Upper lobe of left lung (tissue), 6 donors: Measurements from ENCODE around the gene MMP19. TPM values are rescaled to one million over a fixed set of nuclear protein-coding genes. Genes with fewer than 3 reads are reported as not detected.
A peak's percentile ranks its signal among the peaks of the same experiment; 100 is the strongest.

Experiments used
- ATAC-seq, 2 donors: fragments of 200-7000 bp; cut with Tn5 transposase; one replicate each; pipeline ENCODE4 v1.9.1; 2022; ENCODE audit warnings: mild to moderate bottlenecking in 2 of 2, moderate library complexity in 2 of 2; ENCODE audit not compliant: low FRiP score in 2 of 2
- DNase-seq, 2 donors: peaks; one replicate each; pipeline ENCODE4 v3.0.0-alpha.2; 2019 to 2020
- H3K27ac ChIP-seq, 4 donors: fragments of 200-600 bp; sonication (generic); one replicate each; pipeline ENCODE4 v1.5.1; 2016 to 2019
- H3K27me3 ChIP-seq, 4 donors: fragments of 200-600 bp; sonication (generic); one replicate each; pipeline ENCODE4 v1.5.1; 2017 to 2019
- H3K36me3 ChIP-seq, 4 donors: fragments of 200-600 bp; sonication (generic); one replicate each; pipeline ENCODE4 v1.5.1; 2016 to 2019
- H3K4me1 ChIP-seq, 4 donors: fragments of 200-600 bp; sonication (generic); one replicate each; pipeline ENCODE4 v1.5.1; 2018 to 2019
- H3K4me3 ChIP-seq, 4 donors: fragments of 200-600 bp; sonication (generic); one replicate each; pipeline ENCODE4 v1.5.1; 2017 to 2019; ENCODE audit warnings: mild to moderate bottlenecking in 2 of 4, moderate library complexity in 1 of 4
- H3K9me3 ChIP-seq, 4 donors: fragments of 200-600 bp; sonication (generic); one replicate each; pipeline ENCODE4 v1.5.1; 2018 to 2019
- CTCF ChIP-seq, 6 experiments: fragments of 450-650 bp in 4 of 6; fragments of 200-600 bp in 2 of 6; sonication (generic) in 2 of 6; IDR thresholded peaks; one replicate each; pipeline ENCODE4 v1.5.1; 2016 to 2019; ENCODE audit warnings: antibody characterized with exemption in 6 of 6
- EP300 ChIP-seq, 4 donors: sonication (generic); formaldehyde crosslinking; IDR thresholded peaks; one replicate each; pipeline ENCODE4 v1.5.1; 2017; ENCODE audit warnings: antibody characterized with exemption in 4 of 4, control low read depth in 2 of 4
- POLR2A ChIP-seq, 4 donors: fragments of 450-650 bp; IDR thresholded peaks; one replicate each; pipeline ENCODE4 v1.5.1; 2016 to 2017; ENCODE audit warnings: antibody characterized with exemption in 4 of 4, mild to moderate bottlenecking in 2 of 4
- POLR2AphosphoS5 ChIP-seq, 2 donors: sonication (generic); formaldehyde crosslinking; IDR thresholded peaks; one replicate each; pipeline ENCODE4 v1.5.1; 2017; ENCODE audit warnings: antibody characterized with exemption in 2 of 2
- WGBS, 2 donors: methylation state at CpG; one replicate each; pipeline ENCODE4 v1.1.5; 2017 to 2018; 5-methylcytosine and 5-hydroxymethylcytosine counted together
- total RNA-seq, 6 donors: library from RNA; depleted of rRNA in 4 of 6; stranded (reverse); fragments of >200 nt in 4 of 6; gene quantifications; one replicate each; pipeline versions ENCODE4 v1.1.0 to v1.2.1, GENCODE V29; 2016 to 2021
- donor health status: DM: no; HTN: no; CAD: no; lungs with moderate emphysema.
- donor health status: DM: no; HTN: yes; CAD: no; lungs with severe emphysema.

MMP19 gene
- total RNA-seq = 100 to 1,000 TPM in 1 of 6 donors, 10 to 100 TPM in 5; 13.6 to 122 (median 42.3) TPM

GRCh38 chr12:55842681-55843429 lies at the start of gene MMP19:
MMP19 (minus strand) TSS chr12:55842936; CDS start chr12:55842830, 106 bp downstream.
- DNase-seq = peak in 1 of 2 donors; percentile 40
- H3K27ac ChIP-seq = peak within 1 kb of the TSS in 3 of 4 donors; percentile 74 to 87 (median 82)
- H3K4me3 ChIP-seq = peak within 1 kb of the TSS in 3 of 4 donors; percentile 36 to 51 (median 46)
- no peaks in the 10 kb centered on the region for H3K27me3 ChIP-seq
- peaks cover 7 to 13% (median 11%) of the 10 kb centered on the region in 4 donors for H3K4me1 ChIP-seq
- peaks cover 0 to 3% (median 0%) of the 10 kb centered on the region in 4 donors for H3K36me3 ChIP-seq
- peak; percentile 52 to 72 for ATAC-seq
- no peaks in the 10 kb centered on the region for H3K9me3 ChIP-seq
- peak in 3 of 4 donors; percentile 22 to 75 (median 26) for TF ChIP-seq POLR2A (IDR thresholded peaks at IDR 0.05)
- peak in 1 of 4 donors; percentile 8 for TF ChIP-seq EP300 (IDR thresholded peaks at IDR 0.05)
- peak; percentile 38 to 58 for TF ChIP-seq POLR2AphosphoS5 (IDR thresholded peaks at IDR 0.05)
- TF ChIP-seq CTCF (IDR thresholded peaks at IDR 0.05) = no peak
- 54 to 59% methylated on average over 10 of the region's 10 CpGs for WGBS, 2 donors

- DNase-seq (no peak), ATAC-seq (no peak)
- no peak overlapping the region for H3K27ac ChIP-seq
- no peaks in the 10 kb centered on the region for H3K9me3 ChIP-seq
- no peak for TF ChIP-seq CTCF (IDR thresholded peaks at IDR 0.05)
- H3K4me3 ChIP-seq = no peak overlapping the region
- H3K27me3 ChIP-seq = no peaks in the 10 kb centered on the region
- WGBS, 2 donors = 83 to 95% methylated on average over 4 of the region's 4 CpGs
- H3K4me1 ChIP-seq = no peaks in the 10 kb centered on the region
- H3K36me3 ChIP-seq = no peaks in the 10 kb centered on the region
Measured at GRCh38 chr12:55891310-55891709, 48.6 kb upstream of the MMP19 start.

- ATAC-seq (no peak), DNase-seq (no peak)
- no peaks in the 10 kb centered on the region for H3K9me3 ChIP-seq
- H3K4me3 ChIP-seq = no peak overlapping the region
- no peaks in the 10 kb centered on the region for H3K27me3 ChIP-seq
- no peaks in the 10 kb centered on the region for H3K36me3 ChIP-seq
- 93 to 100% methylated on average over 1 of the region's 1 CpG for WGBS, 2 donors
- H3K27ac ChIP-seq = no peak overlapping the region
- TF ChIP-seq CTCF (IDR thresholded peaks at IDR 0.05) (no peak), POLR2AphosphoS5 (IDR thresholded peaks at IDR 0.05) (no peak), POLR2A (IDR thresholded peaks at IDR 0.05) (no peak), EP300 (IDR thresholded peaks at IDR 0.05) (no peak)
- H3K4me1 ChIP-seq = no peaks in the 10 kb centered on the region
Measured at GRCh38 chr12:55885113-55885512, 42.4 kb upstream of the MMP19 start.

GRCh38 chr12:55877824-55878223 lies 35.1 kb upstream of the MMP19 start:
- Histone ChIP-seq H3K36me3 (no peaks in the 10 kb centered on the region), H3K27ac (no peak overlapping the region), H3K4me1 (no peaks in the 10 kb centered on the region), H3K9me3 (peaks cover 0 to 7% (median 0%) of the 10 kb centered on the region in 4 donors), H3K4me3 (no peak overlapping the region), H3K27me3 (no peaks in the 10 kb centered on the region)
- DNase-seq (no peak), ATAC-seq (no peak)
- TF ChIP-seq POLR2AphosphoS5 (IDR thresholded peaks at IDR 0.05) (no peak), CTCF (IDR thresholded peaks at IDR 0.05) (no peak), EP300 (IDR thresholded peaks at IDR 0.05) (no peak)
